ENCODE results near the gene MAPRE2. TPM values are rescaled to one million over a fixed set of nuclear protein-coding genes. Genes with fewer than 3 reads are reported as not detected.
A peak's percentile ranks its signal among the peaks of the same experiment; 100 is the strongest.

Gene MAPRE2
- polyA plus RNA-seq, 3 donors from 2014 or later: 134 to 265 (median 224) TPM

GRCh38 chr18:35134190-35134730, 93.0 kb downstream of the MAPRE2 start:
- H3K27me3 Mint-ChIP-seq (ENCODE audit: low read depth in 3 of 3): peaks cover 0 to 15% (median 6%) of the 10 kb centered on the region in 3 donors
- peaks cover 49 to 64% of the 10 kb centered on the region in 2 donors for H3K4me1 Mint-ChIP-seq
- no peaks in the 10 kb centered on the region for H3K9me3 Mint-ChIP-seq
- no peak for DNase-seq
- H3K27ac Mint-ChIP-seq: peak overlapping the region in 5 of 6 donors; percentile 14 to 92 (median 44)
- no peak overlapping the region for H3K4me3 Mint-ChIP-seq
- peaks cover 18 to 39% (median 26%) of the 10 kb centered on the region in 3 donors for H3K36me3 Mint-ChIP-seq

- H3K9me3 Mint-ChIP-seq: no peaks in the 10 kb centered on the region
- peaks cover 42 to 57% of the 10 kb centered on the region in 2 donors for H3K4me1 Mint-ChIP-seq
- peaks cover 17 to 38% (median 22%) of the 10 kb centered on the region in 3 donors for H3K36me3 Mint-ChIP-seq
- peak overlapping the region in 5 of 6 donors; percentile 28 to 92 (median 44) for H3K27ac Mint-ChIP-seq
- H3K4me3 Mint-ChIP-seq: no peak overlapping the region
- peaks cover 0 to 12% (median 6%) of the 10 kb centered on the region in 3 donors for H3K27me3 Mint-ChIP-seq (ENCODE audit: low read depth in 3 of 3)
- no peak for DNase-seq
Observed at GRCh38 chr18:35134791-35135531, 93.7 kb downstream of the MAPRE2 start.

GRCh38 chr18:35136248-35136647, 95.0 kb downstream of the MAPRE2 start:
- DNase-seq: no peak
- Mint-ChIP-seq H3K27me3 (ENCODE audit: low read depth in 3 of 3) (peaks cover 0 to 15% (median 3%) of the 10 kb centered on the region in 3 donors), H3K9me3 (no peaks in the 10 kb centered on the region), H3K36me3 (peaks cover 17 to 47% (median 33%) of the 10 kb centered on the region in 3 donors), H3K4me1 (peaks cover 35 to 52% of the 10 kb centered on the region in 2 donors), H3K27ac (peak overlapping the region; percentile 4 to 65 (median 32)), H3K4me3 (no peak overlapping the region)

GRCh38 chr18:35136885-35137284, 95.7 kb downstream of the MAPRE2 start:
- no peak for DNase-seq
- no peak overlapping the region for H3K4me3 Mint-ChIP-seq
- peaks cover 29 to 48% of the 10 kb centered on the region in 2 donors for H3K4me1 Mint-ChIP-seq
- H3K36me3 Mint-ChIP-seq: peaks cover 17 to 45% (median 33%) of the 10 kb centered on the region in 3 donors
- peak overlapping the region in 3 of 6 donors; percentile 32 to 44 (median 34) for H3K27ac Mint-ChIP-seq
- peaks cover 0 to 11% (median 3%) of the 10 kb centered on the region in 3 donors for H3K27me3 Mint-ChIP-seq (ENCODE audit: low read depth in 3 of 3)
- H3K9me3 Mint-ChIP-seq: no peaks in the 10 kb centered on the region

GRCh38 chr18:35137632-35138031, 96.4 kb downstream of the MAPRE2 start:
- peaks cover 15 to 44% (median 41%) of the 10 kb centered on the region in 3 donors for H3K36me3 Mint-ChIP-seq
- H3K9me3 Mint-ChIP-seq: no peaks in the 10 kb centered on the region
- H3K27ac Mint-ChIP-seq: peak overlapping the region in 5 of 6 donors; percentile 6 to 79 (median 51)
- H3K4me1 Mint-ChIP-seq: peaks cover 29 to 48% of the 10 kb centered on the region in 2 donors
- no peak for DNase-seq
- peaks cover 0 to 8% (median 2%) of the 10 kb centered on the region in 3 donors for H3K27me3 Mint-ChIP-seq (ENCODE audit: low read depth in 3 of 3)
- H3K4me3 Mint-ChIP-seq: no peak overlapping the region

GRCh38 chr18:35138773-35139172, 97.6 kb downstream of the MAPRE2 start:
- DNase-seq: no peak
- no peak overlapping the region for H3K4me3 Mint-ChIP-seq
- H3K27ac Mint-ChIP-seq: peak overlapping the region in 4 of 6 donors; percentile 15 to 53 (median 36)
- H3K27me3 Mint-ChIP-seq (ENCODE audit: low read depth in 3 of 3): peaks cover 0 to 10% (median 2%) of the 10 kb centered on the region in 3 donors
- peaks cover 13 to 43% (median 40%) of the 10 kb centered on the region in 3 donors for H3K36me3 Mint-ChIP-seq
- peaks cover 20 to 40% of the 10 kb centered on the region in 2 donors for H3K4me1 Mint-ChIP-seq
- H3K9me3 Mint-ChIP-seq: no peaks in the 10 kb centered on the region

- H3K27me3 Mint-ChIP-seq (ENCODE audit: low read depth in 3 of 3): peaks cover 0 to 10% (median 2%) of the 10 kb centered on the region in 3 donors
- H3K27ac Mint-ChIP-seq: peak overlapping the region in 1 of 6 donors; percentile 17
- H3K4me1 Mint-ChIP-seq: peaks cover 16 to 40% of the 10 kb centered on the region in 2 donors
- no peaks in the 10 kb centered on the region for H3K9me3 Mint-ChIP-seq
- H3K36me3 Mint-ChIP-seq: peaks cover 13 to 42% (median 38%) of the 10 kb centered on the region in 3 donors
- H3K4me3 Mint-ChIP-seq: no peak overlapping the region
- DNase-seq: no peak
Observed at GRCh38 chr18:35139517-35139916, 98.3 kb downstream of the MAPRE2 start.

GRCh38 chr18:35141077-35141476, 99.9 kb downstream of the MAPRE2 start:
- Mint-ChIP-seq H3K27me3 (ENCODE audit: low read depth in 3 of 3) (peaks cover 0 to 10% (median 2%) of the 10 kb centered on the region in 3 donors), H3K4me1 (peaks cover 14 to 28% of the 10 kb centered on the region in 2 donors), H3K36me3 (peaks cover 8 to 35% (median 31%) of the 10 kb centered on the region in 3 donors), H3K27ac (peak overlapping the region; percentile 46 to 85 (median 65)), H3K4me3 (no peak overlapping the region), H3K9me3 (no peaks in the 10 kb centered on the region)
- no peak for DNase-seq

- peaks cover 0 to 10% (median 2%) of the 10 kb centered on the region in 3 donors for H3K27me3 Mint-ChIP-seq (ENCODE audit: low read depth in 3 of 3)
- no peak overlapping the region for H3K4me3 Mint-ChIP-seq
- H3K4me1 Mint-ChIP-seq: peaks cover 14 to 26% of the 10 kb centered on the region in 2 donors
- peaks cover 8 to 31% (median 29%) of the 10 kb centered on the region in 3 donors for H3K36me3 Mint-ChIP-seq
- H3K9me3 Mint-ChIP-seq: no peaks in the 10 kb centered on the region
- H3K27ac Mint-ChIP-seq: peak overlapping the region; percentile 66 to 89 (median 78)
- DNase-seq: no peak
Observed at GRCh38 chr18:35141567-35142274, 100.5 kb downstream of the MAPRE2 start.

- H3K4me1 Mint-ChIP-seq: peaks cover 14 to 26% of the 10 kb centered on the region in 2 donors
- H3K36me3 Mint-ChIP-seq: peaks cover 10 to 31% (median 29%) of the 10 kb centered on the region in 3 donors
- DNase-seq: no peak
- H3K4me3 Mint-ChIP-seq: no peak overlapping the region
- peaks cover 0 to 10% (median 2%) of the 10 kb centered on the region in 3 donors for H3K27me3 Mint-ChIP-seq (ENCODE audit: low read depth in 3 of 3)
- peak overlapping the region; percentile 15 to 89 (median 70) for H3K27ac Mint-ChIP-seq
- no peaks in the 10 kb centered on the region for H3K9me3 Mint-ChIP-seq
Observed at GRCh38 chr18:35142275-35142615, 101.0 kb downstream of the MAPRE2 start.

- Mint-ChIP-seq H3K36me3 (peaks cover 17 to 25% (median 24%) of the 10 kb centered on the region in 3 donors), H3K9me3 (no peaks in the 10 kb centered on the region), H3K27ac (peak overlapping the region in 5 of 6 donors; percentile 34 to 81 (median 73)), H3K27me3 (ENCODE audit: low read depth in 3 of 3) (peaks cover 0 to 8% (median 0%) of the 10 kb centered on the region in 3 donors), H3K4me1 (peaks cover 13 to 40% of the 10 kb centered on the region in 2 donors), H3K4me3 (no peak overlapping the region)
- peak in 2 of 3 donors; percentile 34 to 41 for DNase-seq
Observed at GRCh38 chr18:35143622-35144596, 102.7 kb downstream of the MAPRE2 start.

- Mint-ChIP-seq H3K27ac (peak overlapping the region in 5 of 6 donors; percentile 30 to 81 (median 69)), H3K4me1 (peaks cover 13 to 48% of the 10 kb centered on the region in 2 donors), H3K27me3 (ENCODE audit: low read depth in 3 of 3) (peaks cover 0 to 6% (median 0%) of the 10 kb centered on the region in 3 donors), H3K4me3 (no peak overlapping the region), H3K36me3 (peaks cover 17 to 24% (median 23%) of the 10 kb centered on the region in 3 donors), H3K9me3 (no peaks in the 10 kb centered on the region)
- DNase-seq: no peak
Observed at GRCh38 chr18:35144698-35145097, 103.5 kb downstream of the MAPRE2 start.

Measured in immature natural killer cell (primary cell).